Stimulated activated effector memory CD8-positive, alpha-beta T cell treated with anti-CD3 and anti-CD28 coated beads, Interleukin-12 subunit alpha, Interleukin-12 subunit beta, amount 100 ng/mL, for 72 hours (primary cell): ENCODE measurements around the gene USP34.
"Not testable (repeated sequence)": the region's sequence is repeated elsewhere in the genome, so short reads cannot be mapped to it uniquely, and the experiment has no call there.

ENCODE experiments used
- ATAC-seq: fragments of 150-1000 bp; cut with Tn5 transposase; 2 replicates; pipeline ENCODE4 v1.10.0; 2021
- DNase-seq, 2 donors: peaks; one replicate each; pipeline ENCODE4 v3.0.0; 2021 to 2022; ENCODE audit warnings: low spot score in 2 of 2
- H3K27ac Mint-ChIP-seq: one replicate; pipeline ENCODE4 v1.8.0; 2022; ENCODE audit warnings: mild to moderate bottlenecking, mixed read lengths
- H3K36me3 Mint-ChIP-seq: one replicate; pipeline ENCODE4 v1.8.0; 2022; ENCODE audit warnings: mild to moderate bottlenecking, mixed read lengths
- H3K4me1 Mint-ChIP-seq: one replicate; pipeline ENCODE4 v1.8.0; 2022; ENCODE audit warnings: mixed read lengths
- H3K4me3 Mint-ChIP-seq: one replicate; pipeline ENCODE4 v1.8.0; 2022; ENCODE audit warnings: mild to moderate bottlenecking, mixed read lengths
- H3K9me3 Mint-ChIP-seq: one replicate; pipeline ENCODE4 v1.8.0; 2022; ENCODE audit warnings: mixed read lengths

USP34 gene

GRCh38 chr2:61148091-61148490, 322.8 kb downstream of the USP34 start:
- H3K9me3 Mint-ChIP-seq, H3K27ac Mint-ChIP-seq, H3K4me3 Mint-ChIP-seq, DNase-seq, ATAC-seq: not testable (repeated sequence)
- Mint-ChIP-seq H3K36me3 (peaks cover 33% of the 10 kb centered on the region), H3K4me1 (peaks cover 11% of the 10 kb centered on the region)

GRCh38 chr2:61145990-61146389, 324.9 kb downstream of the USP34 start:
- Mint-ChIP-seq H3K36me3 (peaks cover 33% of the 10 kb centered on the region), H3K9me3 (no peaks in the 10 kb centered on the region), H3K4me1 (peaks cover 11% of the 10 kb centered on the region), H3K4me3 (peak overlapping the region; percentile 85), H3K27ac (no peak overlapping the region)
- ATAC-seq (no peak), DNase-seq (no peak)

DNA sequence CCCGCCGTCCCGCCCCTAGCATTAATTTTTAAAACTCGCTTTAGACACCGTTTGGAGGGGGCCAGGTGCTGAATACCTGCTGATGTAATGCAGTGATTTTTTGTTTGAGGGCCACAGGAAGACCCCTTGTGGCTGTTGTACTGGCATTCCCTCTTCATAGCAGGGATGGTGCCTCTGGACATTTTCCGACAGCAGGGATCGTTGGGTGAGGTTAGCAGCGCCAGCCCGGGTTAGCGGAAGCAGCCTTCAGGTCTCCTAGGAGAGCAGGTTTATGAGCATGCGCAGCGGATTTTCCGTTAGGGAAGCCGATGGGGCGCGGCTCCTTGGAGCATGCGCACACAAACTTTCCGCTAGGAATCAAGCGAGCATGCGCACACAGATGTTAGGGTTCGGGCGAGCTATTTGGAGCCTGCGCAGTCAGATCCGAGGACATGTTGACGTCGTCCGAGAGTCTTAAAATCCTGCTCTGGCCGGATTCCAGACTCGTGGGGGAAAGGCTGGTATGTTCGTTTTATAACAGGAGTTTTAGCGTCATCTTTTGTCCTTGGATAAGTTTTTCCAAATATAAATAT, 326.1 kb downstream of the USP34 start:
- peak; percentile 96 for ATAC-seq
- Mint-ChIP-seq H3K4me3 (peak overlapping the region; percentile 85), H3K27ac (peak overlapping the region; percentile 94), H3K4me1 (peaks cover 6% of the 10 kb centered on the region), H3K36me3 (peaks cover 24% of the 10 kb centered on the region), H3K9me3 (no peaks in the 10 kb centered on the region)
- peak; percentile 86 to 96 for DNase-seq

- DNase-seq: no peak
- Mint-ChIP-seq H3K9me3 (no peaks in the 10 kb centered on the region), H3K4me3 (no peak overlapping the region), H3K4me1 (peaks cover 6% of the 10 kb centered on the region), H3K36me3 (peaks cover 8% of the 10 kb centered on the region), H3K27ac (no peak overlapping the region)
- ATAC-seq: no peak
These were observed 329.7 kb downstream of the USP34 start for GRCh38 chr2:61141151-61141550.

GRCh38 chr2:61138859-61139258, 332.0 kb downstream of the USP34 start:
- Mint-ChIP-seq H3K4me3 (no peak overlapping the region), H3K9me3 (no peaks in the 10 kb centered on the region), H3K36me3 (no peaks in the 10 kb centered on the region), H3K27ac (no peak overlapping the region), H3K4me1 (peaks cover 6% of the 10 kb centered on the region)
- ATAC-seq (no peak), DNase-seq (no peak)
